ENCODE results near the gene GOSR2. TPM values are rescaled to one million over a fixed set of nuclear protein-coding genes. Genes with fewer than 3 reads are reported as not detected.
A peak's percentile ranks its signal among the peaks of the same experiment; 100 is the strongest.

GOSR2 gene
- total and polyA plus RNA-seq, 2 of the 13 experiments (the other 11 are each of a cell fraction or from before 2014, with no cell fraction given): 61.5 to 63.9 TPM

- TF ChIP-seq, protein P1, sequence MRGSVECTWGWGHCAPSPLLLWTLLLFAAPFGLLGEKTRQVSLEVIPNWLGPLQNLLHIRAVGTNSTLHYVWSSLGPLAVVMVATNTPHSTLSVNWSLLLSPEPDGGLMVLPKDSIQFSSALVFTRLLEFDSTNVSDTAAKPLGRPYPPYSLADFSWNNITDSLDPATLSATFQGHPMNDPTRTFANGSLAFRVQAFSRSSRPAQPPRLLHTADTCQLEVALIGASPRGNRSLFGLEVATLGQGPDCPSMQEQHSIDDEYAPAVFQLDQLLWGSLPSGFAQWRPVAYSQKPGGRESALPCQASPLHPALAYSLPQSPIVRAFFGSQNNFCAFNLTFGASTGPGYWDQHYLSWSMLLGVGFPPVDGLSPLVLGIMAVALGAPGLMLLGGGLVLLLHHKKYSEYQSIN (CRISPR knock-in tag; IDR thresholded peaks at IDR 0.05; ENCODE audit: borderline replicate concordance): no peak
- no peak for TF ChIP-seq FOXA1 (IDR thresholded peaks at IDR 0.05)
- 0 out of 2 replicates have a peak, but pooled peaks have one; percentile 43 for TF ChIP-seq FOXA1 (CRISPR knock-in tag; IDR thresholded peaks at IDR 0.05)
- TF ChIP-seq ZNF30 (CRISPR knock-in tag; IDR thresholded peaks at IDR 0.05): no peak
- TF ChIP-seq RXRB (CRISPR knock-in tag; IDR thresholded peaks at IDR 0.05; ENCODE audit: borderline replicate concordance): peak; percentile 35; the same call in 1 of the 2 replicates
- TF ChIP-seq ZNF737 (CRISPR knock-in tag; IDR thresholded peaks at IDR 0.05; ENCODE audit: borderline replicate concordance): no peak
- TF ChIP-seq, protein P2, sequence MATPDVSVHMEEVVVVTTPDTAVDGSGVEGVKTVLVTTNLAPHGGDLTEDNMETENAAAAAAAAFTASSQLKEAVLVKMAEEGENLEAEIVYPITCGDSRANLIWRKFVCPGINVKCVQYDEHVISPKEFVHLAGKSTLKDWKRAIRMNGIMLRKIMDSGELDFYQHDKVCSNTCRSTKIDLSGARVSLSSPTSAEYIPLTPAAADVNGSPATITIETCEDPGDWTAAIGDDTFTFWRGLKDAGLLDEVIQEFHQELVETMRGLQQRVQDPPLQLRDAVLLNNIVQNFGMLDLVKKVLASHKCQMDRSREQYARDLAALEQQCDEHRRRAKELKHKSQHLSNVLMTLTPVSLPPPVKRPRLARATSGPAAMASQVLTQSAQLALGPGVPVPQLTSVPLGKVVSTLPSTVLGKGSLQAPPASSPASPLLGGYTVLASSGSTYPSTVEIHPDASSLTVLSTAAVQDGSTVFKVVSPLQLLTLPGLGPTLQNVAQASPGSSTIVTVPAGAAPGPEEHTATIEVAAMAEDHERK (CRISPR knock-in tag; IDR thresholded peaks at IDR 0.05; ENCODE audit: low read depth): no peak
- no peak for TF ChIP-seq SETDB1 (CRISPR knock-in tag; IDR thresholded peaks at IDR 0.05; ENCODE audit: borderline replicate concordance)
- TF ChIP-seq, protein P3, sequence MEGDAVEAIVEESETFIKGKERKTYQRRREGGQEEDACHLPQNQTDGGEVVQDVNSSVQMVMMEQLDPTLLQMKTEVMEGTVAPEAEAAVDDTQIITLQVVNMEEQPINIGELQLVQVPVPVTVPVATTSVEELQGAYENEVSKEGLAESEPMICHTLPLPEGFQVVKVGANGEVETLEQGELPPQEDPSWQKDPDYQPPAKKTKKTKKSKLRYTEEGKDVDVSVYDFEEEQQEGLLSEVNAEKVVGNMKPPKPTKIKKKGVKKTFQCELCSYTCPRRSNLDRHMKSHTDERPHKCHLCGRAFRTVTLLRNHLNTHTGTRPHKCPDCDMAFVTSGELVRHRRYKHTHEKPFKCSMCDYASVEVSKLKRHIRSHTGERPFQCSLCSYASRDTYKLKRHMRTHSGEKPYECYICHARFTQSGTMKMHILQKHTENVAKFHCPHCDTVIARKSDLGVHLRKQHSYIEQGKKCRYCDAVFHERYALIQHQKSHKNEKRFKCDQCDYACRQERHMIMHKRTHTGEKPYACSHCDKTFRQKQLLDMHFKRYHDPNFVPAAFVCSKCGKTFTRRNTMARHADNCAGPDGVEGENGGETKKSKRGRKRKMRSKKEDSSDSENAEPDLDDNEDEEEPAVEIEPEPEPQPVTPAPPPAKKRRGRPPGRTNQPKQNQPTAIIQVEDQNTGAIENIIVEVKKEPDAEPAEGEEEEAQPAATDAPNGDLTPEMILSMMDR (CRISPR knock-in tag; IDR thresholded peaks at IDR 0.05): 0 out of 2 replicates have a peak, but pooled peaks have one; percentile 16
- TF ChIP-seq JUNB (CRISPR knock-in tag; IDR thresholded peaks at IDR 0.05; ENCODE audit: borderline replicate concordance): no peak
- peak; percentile 43; the same call in 1 of the 2 replicates for TF ChIP-seq HNF4A (CRISPR knock-in tag; IDR thresholded peaks at IDR 0.05)
- TF ChIP-seq MIER2 (CRISPR knock-in tag; IDR thresholded peaks at IDR 0.05): 0 out of 2 replicates have a peak, but pooled peaks have one; percentile 21
- no peak for TF ChIP-seq ZSCAN25 (CRISPR knock-in tag; IDR thresholded peaks at IDR 0.05)
- TF ChIP-seq ELF3 (CRISPR knock-in tag; IDR thresholded peaks at IDR 0.05): 0 out of 2 replicates have a peak, but pooled peaks have one; percentile 34
- TF ChIP-seq, protein P4, sequence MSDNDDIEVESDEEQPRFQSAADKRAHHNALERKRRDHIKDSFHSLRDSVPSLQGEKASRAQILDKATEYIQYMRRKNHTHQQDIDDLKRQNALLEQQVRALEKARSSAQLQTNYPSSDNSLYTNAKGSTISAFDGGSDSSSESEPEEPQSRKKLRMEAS (IDR thresholded peaks at IDR 0.05): 0 out of 2 replicates have a peak, but pooled peaks have one; percentile 11
- TF ChIP-seq DRAP1 (CRISPR knock-in tag; IDR thresholded peaks at IDR 0.05): 0 out of 2 replicates have a peak, but pooled peaks have one; percentile 18
- TF ChIP-seq, protein P5, sequence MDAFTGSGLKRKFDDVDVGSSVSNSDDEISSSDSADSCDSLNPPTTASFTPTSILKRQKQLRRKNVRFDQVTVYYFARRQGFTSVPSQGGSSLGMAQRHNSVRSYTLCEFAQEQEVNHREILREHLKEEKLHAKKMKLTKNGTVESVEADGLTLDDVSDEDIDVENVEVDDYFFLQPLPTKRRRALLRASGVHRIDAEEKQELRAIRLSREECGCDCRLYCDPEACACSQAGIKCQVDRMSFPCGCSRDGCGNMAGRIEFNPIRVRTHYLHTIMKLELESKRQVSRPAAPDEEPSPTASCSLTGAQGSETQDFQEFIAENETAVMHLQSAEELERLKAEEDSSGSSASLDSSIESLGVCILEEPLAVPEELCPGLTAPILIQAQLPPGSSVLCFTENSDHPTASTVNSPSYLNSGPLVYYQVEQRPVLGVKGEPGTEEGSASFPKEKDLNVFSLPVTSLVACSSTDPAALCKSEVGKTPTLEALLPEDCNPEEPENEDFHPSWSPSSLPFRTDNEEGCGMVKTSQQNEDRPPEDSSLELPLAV (CRISPR knock-in tag; conservative IDR thresholded peaks at IDR 0.05; ENCODE audit: low read depth): no peak
- TF ChIP-seq, protein P6, sequence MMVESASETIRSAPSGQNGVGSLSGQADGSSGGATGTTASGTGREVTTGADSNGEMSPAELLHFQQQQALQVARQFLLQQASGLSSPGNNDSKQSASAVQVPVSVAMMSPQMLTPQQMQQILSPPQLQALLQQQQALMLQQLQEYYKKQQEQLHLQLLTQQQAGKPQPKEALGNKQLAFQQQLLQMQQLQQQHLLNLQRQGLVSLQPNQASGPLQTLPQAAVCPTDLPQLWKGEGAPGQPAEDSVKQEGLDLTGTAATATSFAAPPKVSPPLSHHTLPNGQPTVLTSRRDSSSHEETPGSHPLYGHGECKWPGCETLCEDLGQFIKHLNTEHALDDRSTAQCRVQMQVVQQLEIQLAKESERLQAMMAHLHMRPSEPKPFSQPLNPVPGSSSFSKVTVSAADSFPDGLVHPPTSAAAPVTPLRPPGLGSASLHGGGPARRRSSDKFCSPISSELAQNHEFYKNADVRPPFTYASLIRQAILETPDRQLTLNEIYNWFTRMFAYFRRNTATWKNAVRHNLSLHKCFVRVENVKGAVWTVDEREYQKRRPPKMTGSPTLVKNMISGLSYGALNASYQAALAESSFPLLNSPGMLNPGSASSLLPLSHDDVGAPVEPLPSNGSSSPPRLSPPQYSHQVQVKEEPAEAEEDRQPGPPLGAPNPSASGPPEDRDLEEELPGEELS (CRISPR knock-in tag; IDR thresholded peaks at IDR 0.05): peak; percentile 48; the same call in 1 of the 2 replicates
- no peak for TF ChIP-seq SALL2 (CRISPR knock-in tag; IDR thresholded peaks at IDR 0.05)
- TF ChIP-seq KAT8 (CRISPR knock-in tag; IDR thresholded peaks at IDR 0.05): no peak
Observed at GRCh38 chr17:46982577-46982976, 59.6 kb downstream of the GOSR2 start (continued).

Data from HepG2 (cell line).